Activated T-cell treated with anti-CD3 and anti-CD28 coated beads for 48 hours (primary cell): ENCODE measurements around the gene ARHGAP22.

Experiments used
- DNase-seq: peaks from one replicate; pipeline ENCODE4 v3.0.0-alpha.2; 2020; ENCODE audit warnings: low read depth

ARHGAP22 gene

GRCh38 chr10:48552946-48553564 lies 51.8 kb downstream of the ARHGAP22 start:
- DNase-seq, result no peak

DNA sequence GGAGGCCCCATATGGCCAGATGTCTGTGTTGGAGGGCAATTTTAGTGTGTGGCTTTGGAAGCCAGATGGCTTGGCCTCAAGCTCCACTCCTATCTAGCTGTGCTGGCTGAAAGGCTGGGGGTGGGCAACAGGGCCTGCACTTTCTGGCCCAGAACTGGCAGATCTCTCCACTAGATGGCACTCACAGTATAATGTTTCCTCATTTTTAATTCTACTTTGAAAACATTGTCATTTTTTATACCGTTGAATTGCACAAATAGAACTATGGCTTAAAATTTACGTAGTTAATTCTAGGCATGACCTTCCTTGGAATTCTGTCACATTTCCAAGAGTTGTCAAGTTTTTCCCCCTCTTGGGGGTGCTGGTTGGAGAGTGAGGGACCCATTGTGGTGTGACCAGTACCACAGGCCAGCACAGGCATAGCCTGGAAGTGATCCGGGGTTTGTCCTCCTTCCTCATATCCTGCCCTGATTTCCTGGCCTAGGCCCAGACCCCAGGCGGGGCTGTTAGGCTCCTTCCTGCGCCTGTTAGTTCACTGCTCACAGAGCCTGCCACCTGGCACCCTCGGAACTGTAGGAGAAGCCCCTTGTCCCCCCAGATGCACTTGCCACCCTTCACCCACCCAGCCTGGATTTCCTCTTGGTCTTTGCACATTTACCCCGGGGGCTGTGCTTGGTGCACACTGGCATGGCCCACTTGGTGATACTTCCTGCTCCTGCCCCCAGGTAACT lies 52.8 kb downstream of the ARHGAP22 start:
- no peak for DNase-seq

DNA sequence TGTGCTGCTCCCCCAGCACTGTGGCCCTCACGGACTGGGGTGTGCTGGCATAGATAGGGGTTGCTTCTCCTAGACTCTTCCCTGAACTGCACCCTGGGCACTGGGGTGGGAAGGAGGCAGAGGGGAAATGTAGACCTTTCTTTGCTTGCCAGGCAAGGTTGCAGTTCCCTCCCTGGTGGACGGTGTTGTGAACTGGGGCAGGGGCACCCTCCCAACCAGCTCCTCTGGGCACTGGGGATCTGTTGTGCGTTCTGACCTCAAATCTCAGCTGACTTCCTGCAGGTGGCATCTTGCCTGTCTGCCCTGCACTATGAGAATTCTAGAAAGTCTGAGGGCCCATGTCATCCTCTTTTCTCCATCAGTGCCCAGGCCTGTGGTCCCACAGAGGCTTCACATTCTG lies 53.9 kb downstream of the ARHGAP22 start:
- DNase-seq, result no peak

- no peak for DNase-seq
These were observed 54.7 kb downstream of the ARHGAP22 start for GRCh38 chr10:48550071-48550691.

DNA sequence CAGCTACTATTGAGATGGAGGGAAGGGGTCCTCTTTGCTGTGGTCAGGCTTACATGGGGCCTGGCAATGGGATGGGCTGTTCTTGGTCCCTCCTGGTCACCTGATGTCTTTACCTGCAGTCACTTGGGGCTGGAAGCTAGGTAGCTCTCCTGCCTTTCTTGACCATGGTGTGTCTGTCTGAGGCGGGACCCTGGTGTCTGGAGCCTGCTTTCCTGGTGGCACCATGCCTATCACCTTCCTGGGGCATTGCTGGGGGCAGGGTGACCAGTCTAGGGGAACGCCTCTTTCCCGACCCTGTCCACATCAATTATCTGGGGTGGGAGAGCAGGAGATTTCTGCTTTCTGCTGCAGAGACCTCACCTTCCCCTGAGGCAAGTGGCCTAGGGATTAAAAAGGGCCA lies 55.6 kb downstream of the ARHGAP22 start:
- DNase-seq, result no peak

DNA sequence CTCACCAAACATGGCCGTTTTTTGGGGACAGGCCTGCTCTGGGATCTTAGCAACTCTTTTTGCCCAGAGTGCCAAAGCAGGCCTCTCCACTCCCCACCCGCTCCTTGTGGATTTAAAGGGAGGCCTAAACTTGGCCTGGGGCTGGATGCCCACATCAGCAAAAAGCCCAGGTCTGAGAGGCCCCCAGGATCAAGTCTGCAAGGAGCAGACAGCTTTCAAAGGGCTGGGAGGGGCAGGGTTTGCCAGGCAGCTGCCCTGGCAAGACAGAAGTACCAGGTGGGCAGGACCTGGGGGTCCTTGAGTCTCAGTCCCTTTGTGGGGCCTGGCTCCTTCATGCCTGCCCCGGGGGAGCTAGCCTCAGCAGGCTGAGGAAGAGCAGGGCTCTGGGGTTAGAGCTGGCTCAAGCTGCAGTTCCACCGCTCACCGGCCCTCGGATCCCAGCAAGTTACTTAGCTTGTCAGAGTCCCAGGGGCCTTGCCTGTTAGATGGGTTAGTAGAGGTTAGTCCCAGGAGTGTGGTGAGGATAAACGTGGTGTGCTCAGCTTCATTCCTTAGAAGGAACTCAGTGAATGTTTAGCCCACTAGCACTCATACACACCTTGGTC lies 56.2 kb downstream of the ARHGAP22 start:
- DNase-seq, result no peak

DNA sequence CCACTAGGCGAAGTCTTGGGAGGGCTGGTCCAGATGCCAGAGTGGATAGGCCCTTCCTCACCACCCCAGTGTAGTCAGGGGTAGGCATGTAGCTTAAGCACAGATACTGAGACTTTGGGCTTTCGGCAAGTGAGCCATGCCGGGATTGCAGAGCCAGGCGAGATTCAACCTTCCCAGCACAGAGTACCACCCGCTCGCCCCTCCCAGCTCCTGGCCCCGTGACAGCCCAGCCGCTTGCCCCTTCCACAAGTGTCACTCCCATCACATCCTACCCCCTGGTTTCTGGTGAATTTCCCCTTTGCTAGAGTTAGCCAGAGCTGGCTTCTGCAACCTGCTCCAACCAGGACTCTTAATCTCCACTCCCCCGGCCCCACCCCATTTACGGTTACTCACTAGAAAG lies 56.9 kb downstream of the ARHGAP22 start:
- DNase-seq, result no peak

- no peak for DNase-seq
These were observed 57.6 kb downstream of the ARHGAP22 start for GRCh38 chr10:48547061-48547895.

GRCh38 chr10:48545462-48546145 lies 59.3 kb downstream of the ARHGAP22 start:
- DNase-seq, result no peak

DNA sequence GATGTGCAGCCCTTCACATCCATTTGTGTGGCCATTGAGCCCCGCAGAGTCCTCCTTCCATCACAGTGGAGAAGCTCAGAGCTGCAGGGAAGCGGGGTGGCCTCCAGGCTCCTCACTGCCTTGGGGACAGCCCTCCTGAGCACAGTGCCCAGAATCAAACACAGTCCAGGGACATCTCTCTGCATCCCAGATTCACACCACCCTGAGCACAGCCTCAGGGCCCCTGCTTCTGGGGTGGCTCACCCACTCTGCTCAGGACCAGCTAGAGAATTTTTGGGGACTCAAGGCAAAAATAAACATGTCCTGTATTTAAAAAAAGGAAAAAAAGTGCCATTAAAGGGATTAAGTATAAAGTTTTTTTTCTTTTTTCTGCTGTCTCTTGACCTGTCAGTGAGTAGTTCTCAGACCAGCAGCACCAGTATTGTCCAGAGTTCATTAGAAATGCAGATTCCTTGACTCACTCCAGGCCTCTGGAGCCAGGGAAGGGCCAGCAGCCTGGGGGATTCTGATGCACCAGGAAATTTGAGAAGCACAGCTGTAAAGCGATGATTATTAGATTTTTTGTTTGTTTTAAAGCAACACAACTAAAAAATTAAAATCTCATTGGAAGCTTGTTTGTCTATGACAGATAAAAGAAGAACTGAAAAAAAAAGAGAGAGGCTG lies 61.6 kb downstream of the ARHGAP22 start:
- no peak for DNase-seq

DNA sequence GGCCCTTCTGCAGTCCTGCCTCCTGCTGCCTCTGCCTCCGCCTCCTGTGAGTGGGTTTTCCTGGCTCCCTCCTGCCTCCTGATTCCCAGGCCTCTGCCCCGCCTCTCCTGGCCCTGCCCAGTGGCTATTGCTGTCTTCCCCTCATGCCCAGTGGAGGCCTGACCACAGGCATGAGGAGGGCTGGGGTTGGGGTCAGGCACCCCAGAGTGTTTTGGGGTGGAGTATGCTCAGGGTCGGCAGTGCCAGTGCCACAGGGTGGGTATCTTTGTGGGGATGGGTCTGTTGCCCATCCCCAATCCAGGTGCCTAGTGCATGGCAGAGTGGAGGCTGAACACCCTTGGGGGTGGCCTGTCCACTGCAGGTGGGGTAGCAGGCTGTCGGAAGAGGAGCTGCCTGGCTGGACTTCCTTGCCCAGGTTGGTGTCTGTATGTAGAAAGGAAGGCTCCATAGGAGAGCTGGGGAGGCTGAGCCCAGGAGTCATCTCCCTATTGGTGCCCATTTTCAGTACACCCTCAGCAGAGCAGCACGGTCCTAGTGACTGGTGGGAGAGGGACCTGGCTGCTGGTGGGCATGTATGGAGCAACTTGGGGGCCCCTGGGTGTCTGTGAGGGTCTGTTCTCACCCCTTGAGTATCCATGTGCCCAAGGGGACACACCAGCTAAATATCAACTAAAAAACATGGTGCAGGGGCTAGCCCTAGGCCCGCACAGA lies 62.2 kb downstream of the ARHGAP22 start:
- no peak for DNase-seq

GRCh38 chr10:48541144-48541795 lies 63.6 kb downstream of the ARHGAP22 start:
- no peak for DNase-seq

GRCh38 chr10:48538611-48539010 lies 66.3 kb downstream of the ARHGAP22 start:
- no peak for DNase-seq

DNA sequence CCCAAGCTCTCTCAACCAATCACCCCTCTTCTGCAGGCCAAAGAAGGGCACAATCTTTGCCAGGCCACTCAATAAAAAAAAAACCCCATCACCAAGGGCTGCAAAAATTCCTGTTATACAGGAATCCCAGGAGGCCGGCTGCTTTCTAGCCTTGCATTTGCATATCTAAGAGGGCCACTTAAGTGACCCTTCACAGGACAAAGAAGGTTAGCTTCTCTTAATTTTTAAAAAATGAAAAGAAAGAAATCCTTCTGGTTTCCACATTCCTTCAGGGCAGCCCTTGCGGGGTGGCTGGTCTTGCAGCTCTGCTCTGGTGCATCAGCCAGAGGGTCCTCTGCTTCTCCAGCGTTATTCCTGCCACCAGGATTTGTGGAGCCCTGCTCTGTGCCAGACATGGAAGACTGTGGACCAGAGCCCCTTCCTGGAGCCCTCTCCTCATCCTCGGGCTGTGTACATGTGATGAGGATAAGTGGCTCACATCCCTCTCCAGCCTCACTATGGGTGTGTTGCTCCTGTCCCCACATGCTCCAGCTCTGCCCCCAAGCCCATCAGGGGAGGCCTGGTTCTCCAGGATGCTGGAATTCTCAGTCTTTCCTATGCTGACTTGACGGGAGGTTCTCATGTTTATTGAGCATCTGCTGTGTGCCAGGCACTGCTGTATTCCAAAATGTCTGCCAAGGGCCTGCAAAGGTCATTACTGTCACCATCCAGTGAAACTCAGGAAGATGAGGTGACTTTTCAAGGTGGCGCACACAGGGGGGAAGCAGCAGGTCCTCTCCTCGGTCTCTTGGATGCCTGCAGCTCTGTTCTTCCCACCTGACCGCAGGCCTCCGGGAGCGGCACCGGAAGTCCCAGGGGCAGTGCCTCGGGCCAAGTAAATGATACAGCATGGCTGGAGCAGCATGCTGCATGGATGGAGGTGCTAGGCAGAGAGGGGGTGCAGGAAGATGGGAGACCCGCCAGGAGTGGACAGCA lies 67.7 kb downstream of the ARHGAP22 start:
- no peak for DNase-seq

- DNase-seq, result no peak
These were observed 68.7 kb downstream of the ARHGAP22 start for GRCh38 chr10:48536156-48536500.

DNA sequence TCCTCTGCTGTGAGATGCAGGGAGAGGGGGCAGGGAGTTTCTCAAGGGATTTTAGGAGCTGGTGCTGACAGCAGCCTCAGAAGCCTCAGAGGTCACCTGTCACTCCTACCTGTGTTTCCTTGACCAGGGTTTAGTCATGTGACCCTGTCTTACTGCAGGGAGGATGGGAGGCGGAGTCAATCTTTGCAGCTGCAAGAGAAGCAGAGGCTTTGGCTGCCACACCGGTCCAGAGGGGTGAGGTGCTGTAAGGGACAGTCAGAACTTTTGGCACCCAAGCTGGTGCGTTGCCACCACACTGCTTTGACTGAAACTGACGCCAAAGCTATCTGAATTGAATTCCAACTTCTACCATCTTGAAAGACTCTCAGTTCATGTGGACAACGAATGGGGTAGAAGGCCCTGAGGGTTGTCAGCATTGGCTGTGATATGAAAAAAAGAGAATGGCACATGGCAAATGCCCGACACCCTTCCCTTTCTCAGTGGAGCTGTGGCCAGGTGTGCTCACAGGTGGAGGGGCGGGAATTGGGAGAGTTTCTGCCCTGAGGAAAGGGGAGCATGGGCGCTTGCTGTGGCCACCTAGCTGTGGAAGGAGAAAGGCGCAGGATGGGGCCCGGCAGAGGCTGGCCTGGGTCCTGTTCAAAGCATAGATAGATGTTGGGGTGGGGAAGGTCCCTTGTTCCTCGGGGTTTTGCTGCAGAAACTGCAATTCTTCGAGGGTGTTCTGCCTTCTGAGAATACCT lies 69.3 kb downstream of the ARHGAP22 start:
- DNase-seq, result no peak

- no peak for DNase-seq
These were observed 70.7 kb downstream of the ARHGAP22 start for GRCh38 chr10:48533951-48534720.
